ENCODE results near the gene SCT.
"Not testable (repeated sequence)": the region's sequence is repeated elsewhere in the genome, so short reads cannot be mapped to it uniquely, and the experiment has no call there.

Gene SCT

GRCh38 chr11:626475-627307 lies at the start of gene SCT:
TSS of gene SCT (minus strand) at chr11:627181. CDS start at chr11:627143, 38 bp downstream.
- DNase-seq (ENCODE audit: low spot score) = no peak

GRCh38 chr11:674406-674805 lies 47.4 kb upstream of the SCT start:
- DNase-seq (ENCODE audit: low spot score) = no peak

- no peak for DNase-seq (ENCODE audit: low spot score)
Observed at GRCh38 chr11:673866-674265, 46.9 kb upstream of the SCT start.

GRCh38 chr11:665704-666281 lies 38.8 kb upstream of the SCT start:
- no peak for DNase-seq (ENCODE audit: low spot score)

GRCh38 chr11:665062-665703 lies 38.2 kb upstream of the SCT start:
- DNase-seq (ENCODE audit: low spot score) = no peak

- DNase-seq (ENCODE audit: low spot score) = no peak
Observed at GRCh38 chr11:662689-663274, 35.8 kb upstream of the SCT start.

- DNase-seq (ENCODE audit: low spot score) = no peak
Observed at GRCh38 chr11:660681-661444, 33.9 kb upstream of the SCT start.

GRCh38 chr11:660281-660680 lies 33.3 kb upstream of the SCT start:
- no peak for DNase-seq (ENCODE audit: low spot score)

GRCh38 chr11:659532-660085 lies 32.6 kb upstream of the SCT start:
- no peak for DNase-seq (ENCODE audit: low spot score)

GRCh38 chr11:657691-658126 lies 30.7 kb upstream of the SCT start:
- no peak for DNase-seq (ENCODE audit: low spot score)

GRCh38 chr11:656866-657265 lies 29.9 kb upstream of the SCT start:
- no peak for DNase-seq (ENCODE audit: low spot score)

- DNase-seq (ENCODE audit: low spot score) = no peak
Observed at GRCh38 chr11:656426-656825, 29.4 kb upstream of the SCT start.

- DNase-seq (ENCODE audit: low spot score) = no peak
Observed at GRCh38 chr11:655036-655726, 28.2 kb upstream of the SCT start.

GRCh38 chr11:654444-654843 lies 27.5 kb upstream of the SCT start:
- DNase-seq (ENCODE audit: low spot score) = not testable (repeated sequence)

- DNase-seq (ENCODE audit: low spot score) = no peak
Observed at GRCh38 chr11:653837-654236, 26.9 kb upstream of the SCT start.

GRCh38 chr11:653136-653535 lies 26.2 kb upstream of the SCT start:
- DNase-seq (ENCODE audit: low spot score) = not testable (repeated sequence)

GRCh38 chr11:650482-650881 lies 23.5 kb upstream of the SCT start:
- no peak for DNase-seq (ENCODE audit: low spot score)

GRCh38 chr11:647672-648158 lies 20.7 kb upstream of the SCT start:
- not testable (repeated sequence) for DNase-seq (ENCODE audit: low spot score)

- no peak for DNase-seq (ENCODE audit: low spot score)
Observed at GRCh38 chr11:646214-646613, 19.2 kb upstream of the SCT start.

GRCh38 chr11:645536-645935 lies 18.6 kb upstream of the SCT start:
- no peak for DNase-seq (ENCODE audit: low spot score)

Measured in left forelimb (tissue), 1 donor.